Measurements from ENCODE around the gene STK17B.

GRCh38 chr2:196167666-196168065 lies 3.7 kb downstream of the STK17B start:
- no peak for TF ChIP-seq POLR2AphosphoS5 (IDR thresholded peaks at IDR 0.05; ENCODE audit: low read depth, low read length)
- TF ChIP-seq TAF1 (IDR thresholded peaks at IDR 0.05; ENCODE audit: low read depth, low read length) = no peak
- no peak for TF ChIP-seq POLR2A (IDR thresholded peaks at IDR 0.05; ENCODE audit: low read depth, low read length)
- no peak for TF ChIP-seq POU2F2 (IDR thresholded peaks at IDR 0.05; ENCODE audit: low read depth, low read length)
